ENCODE data around the gene TMEM30B. TPM values are rescaled to one million over a fixed set of nuclear protein-coding genes. Genes with fewer than 3 reads are reported as not detected.

The TMEM30B gene
- polyA plus RNA-seq, 1 experiment: 0.24 TPM

DNA sequence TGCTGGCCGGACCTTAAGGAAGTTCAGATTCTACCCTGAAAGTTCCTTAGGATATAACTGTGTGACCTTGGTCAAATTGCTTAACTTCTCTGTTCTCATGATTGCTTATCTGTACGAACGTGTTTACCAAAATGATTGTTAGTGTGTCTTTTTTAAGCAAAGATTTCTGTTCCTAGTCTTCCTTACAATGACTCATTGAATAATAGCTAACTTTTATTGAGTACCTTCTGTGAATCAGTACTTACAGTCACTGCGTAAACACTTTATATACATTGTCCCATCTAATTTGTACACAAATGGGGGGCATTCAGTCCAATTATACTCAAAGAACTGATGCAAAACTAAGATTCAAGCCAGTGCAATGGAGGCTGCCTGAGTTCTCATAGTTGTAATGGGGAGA, 4.2 kb upstream of the TMEM30B start:
- Histone ChIP-seq H3K9me3 (ENCODE audit: control insufficient read depth, insufficient read depth, low read length) (peaks cover under 1% of the 10 kb centered on the region; the same call in 1 of the 2 replicates), H3K27ac (ENCODE audit: low read depth, low read length) (no peak overlapping the region), H3K27me3 (ENCODE audit: control insufficient read depth, insufficient read depth, low read length) (peaks cover 1% of the 10 kb centered on the region), H3K4me3 (ENCODE audit: low read depth, low read length) (no peak overlapping the region)
- CTCF ChIA-PET: interaction anchor here (0.6 to 7.8 kb wide), 33 partner anchors 9 to 1096 kb away, joined by 3 to 63 read pairs (median 4); no protein-coding TSS in a partner anchor
- TF ChIP-seq, protein P1, sequence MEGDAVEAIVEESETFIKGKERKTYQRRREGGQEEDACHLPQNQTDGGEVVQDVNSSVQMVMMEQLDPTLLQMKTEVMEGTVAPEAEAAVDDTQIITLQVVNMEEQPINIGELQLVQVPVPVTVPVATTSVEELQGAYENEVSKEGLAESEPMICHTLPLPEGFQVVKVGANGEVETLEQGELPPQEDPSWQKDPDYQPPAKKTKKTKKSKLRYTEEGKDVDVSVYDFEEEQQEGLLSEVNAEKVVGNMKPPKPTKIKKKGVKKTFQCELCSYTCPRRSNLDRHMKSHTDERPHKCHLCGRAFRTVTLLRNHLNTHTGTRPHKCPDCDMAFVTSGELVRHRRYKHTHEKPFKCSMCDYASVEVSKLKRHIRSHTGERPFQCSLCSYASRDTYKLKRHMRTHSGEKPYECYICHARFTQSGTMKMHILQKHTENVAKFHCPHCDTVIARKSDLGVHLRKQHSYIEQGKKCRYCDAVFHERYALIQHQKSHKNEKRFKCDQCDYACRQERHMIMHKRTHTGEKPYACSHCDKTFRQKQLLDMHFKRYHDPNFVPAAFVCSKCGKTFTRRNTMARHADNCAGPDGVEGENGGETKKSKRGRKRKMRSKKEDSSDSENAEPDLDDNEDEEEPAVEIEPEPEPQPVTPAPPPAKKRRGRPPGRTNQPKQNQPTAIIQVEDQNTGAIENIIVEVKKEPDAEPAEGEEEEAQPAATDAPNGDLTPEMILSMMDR (IDR thresholded peaks at IDR 0.05; ENCODE audit: low read depth, low read length): no peak
- DNase-seq (ENCODE audit: low read depth, low spot score): no peak
- POLR2A ChIA-PET: no interaction called here

- Histone ChIP-seq H3K4me3 (ENCODE audit: low read depth, low read length) (no peak overlapping the region), H3K9me3 (ENCODE audit: control insufficient read depth, insufficient read depth, low read length) (peaks cover 7% of the 10 kb centered on the region; the same call in 1 of the 2 replicates), H3K27ac (ENCODE audit: low read depth, low read length) (no peak overlapping the region), H3K27me3 (ENCODE audit: control insufficient read depth, insufficient read depth, low read length) (peaks cover 14% of the 10 kb centered on the region)
- CTCF ChIA-PET: interaction anchor here (2.3 to 7.8 kb wide), 3 partner anchors 16 to 952 kb away, joined by 16 to 63 read pairs (median 61); no protein-coding TSS in a partner anchor
- POLR2A ChIA-PET: no interaction called here
- TF ChIP-seq, protein P1 (IDR thresholded peaks at IDR 0.05; ENCODE audit: low read depth, low read length): no peak
- DNase-seq (ENCODE audit: low read depth, low spot score): no peak
Observed at GRCh38 chr14:61284001-61284400, 2.9 kb upstream of the TMEM30B start.

DNA sequence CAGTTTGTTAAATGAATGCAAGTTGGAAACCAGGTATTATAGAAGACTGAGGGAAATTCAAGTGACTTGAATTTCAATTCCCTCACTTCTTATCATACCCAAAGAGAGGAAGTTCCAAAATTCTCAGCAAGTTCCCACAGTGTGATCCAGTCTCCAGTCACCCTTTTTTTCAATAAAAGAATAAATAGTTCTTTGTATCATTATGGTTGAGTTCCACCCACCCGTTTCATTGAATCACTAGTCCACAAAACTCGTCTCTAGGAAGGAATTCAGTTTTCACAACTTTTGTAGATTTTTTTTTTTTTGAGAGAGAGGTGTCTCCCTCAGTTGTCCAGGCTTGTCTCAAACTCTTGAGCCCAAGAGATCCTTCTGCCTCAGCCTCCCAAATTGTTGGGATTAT, 1.6 kb upstream of the TMEM30B start:
- H3K9me3 ChIP-seq (ENCODE audit: control insufficient read depth, insufficient read depth, low read length): peaks cover 7% of the 10 kb centered on the region; the same call in 1 of the 2 replicates
- H3K27me3 ChIP-seq (ENCODE audit: control insufficient read depth, insufficient read depth, low read length): peaks cover 14% of the 10 kb centered on the region
- ChIA-PET POLR2A (no interaction called here), CTCF (interaction anchor here (0.6 to 7.8 kb wide), 2 partner anchors 15 to 629 kb away, joined by 4 to 61 read pairs; no protein-coding TSS in a partner anchor)
- H3K4me3 ChIP-seq (ENCODE audit: low read depth, low read length): no peak overlapping the region
- TF ChIP-seq, protein P1 (IDR thresholded peaks at IDR 0.05; ENCODE audit: low read depth, low read length): no peak
- H3K27ac ChIP-seq (ENCODE audit: low read depth, low read length): no peak overlapping the region
- DNase-seq (ENCODE audit: low read depth, low spot score): no peak

DNA sequence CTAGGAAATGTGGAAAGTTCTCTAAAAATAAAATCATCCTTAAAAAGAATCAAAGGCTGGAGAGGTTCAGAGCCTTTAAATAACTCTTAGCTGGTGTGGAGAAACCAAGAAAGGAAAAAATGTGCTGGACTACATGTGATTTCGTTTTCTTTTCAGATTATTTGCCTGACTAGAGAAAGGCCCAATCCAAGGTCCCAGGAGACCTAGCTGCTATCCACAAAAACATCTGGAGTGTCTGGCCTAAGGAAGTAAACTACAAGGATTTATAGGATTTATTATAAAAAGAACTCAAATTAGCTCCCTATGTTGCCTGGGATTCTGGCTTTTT, 774 bp upstream of the TMEM30B start:
- H3K9me3 ChIP-seq (ENCODE audit: control insufficient read depth, insufficient read depth, low read length): peaks cover 7% of the 10 kb centered on the region; the same call in 1 of the 2 replicates
- peaks cover 14% of the 10 kb centered on the region for H3K27me3 ChIP-seq (ENCODE audit: control insufficient read depth, insufficient read depth, low read length)
- no peak overlapping the region for H3K4me3 ChIP-seq (ENCODE audit: low read depth, low read length)
- H3K27ac ChIP-seq (ENCODE audit: low read depth, low read length): no peak overlapping the region
- POLR2A ChIA-PET: no interaction called here
- CTCF ChIA-PET: interaction anchor here (0.5 to 7.8 kb wide), 8 partner anchors 14 to 950 kb away, joined by 3 to 61 read pairs (median 4); no protein-coding TSS in a partner anchor
- no peak for DNase-seq (ENCODE audit: low read depth, low spot score)
- TF ChIP-seq, protein P1 (IDR thresholded peaks at IDR 0.05; ENCODE audit: low read depth, low read length): no peak

GRCh38 chr14:61280526-61281185, 482 bp downstream of the TMEM30B start:
- Histone ChIP-seq H3K27me3 (ENCODE audit: control insufficient read depth, insufficient read depth, low read length) (peaks cover 14% of the 10 kb centered on the region), H3K4me3 (ENCODE audit: low read depth, low read length) (peak overlapping the region; percentile 50), H3K27ac (ENCODE audit: low read depth, low read length) (no peak overlapping the region), H3K9me3 (ENCODE audit: control insufficient read depth, insufficient read depth, low read length) (peaks cover 7% of the 10 kb centered on the region; the same call in 1 of the 2 replicates)
- TF ChIP-seq, protein P1 (IDR thresholded peaks at IDR 0.05; ENCODE audit: low read depth, low read length): peak; percentile 42
- POLR2A ChIA-PET: no interaction called here
- CTCF ChIA-PET: interaction anchor here (0.8 to 7.8 kb wide), 7 partner anchors 13 to 949 kb away, joined by 3 to 61 read pairs (median 3); no protein-coding TSS in a partner anchor
- no peak for DNase-seq (ENCODE audit: low read depth, low spot score)

Data from AG04450 (cell line).